IPS DF 6.9 (cell line): ENCODE results near the gene ITFG1.

ENCODE experiments used
- DNase-seq: peaks from one replicate; pipeline ENCODE4 v3.0.0-alpha.2; 2013; ENCODE audit warnings: low read depth, low spot score
- H3K27ac ChIP-seq: one replicate; pipeline ENCODE4 v1.5.1; 2013; ENCODE audit warnings: low read length, control low read depth
- H3K27me3 ChIP-seq: 2 replicates; pipeline ENCODE4 v1.6.1; 2013; ENCODE audit warnings: mild to moderate bottlenecking, low read length; ENCODE audit not compliant: control insufficient read depth, insufficient read depth
- H3K36me3 ChIP-seq: 2 replicates; pipeline ENCODE4 v1.6.1; 2013; ENCODE audit warnings: low read length; ENCODE audit not compliant: control insufficient read depth, insufficient read depth
- H3K4me1 ChIP-seq: 2 replicates; pipeline ENCODE4 v1.6.1; 2013; ENCODE audit warnings: low read length; ENCODE audit not compliant: control insufficient read depth, insufficient read depth
- H3K4me3 ChIP-seq: 2 replicates; pipeline ENCODE4 v1.5.1; 2013; ENCODE audit warnings: mild to moderate bottlenecking, low read length
- H3K9me3 ChIP-seq: 2 replicates; pipeline ENCODE4 v1.6.1; 2013; ENCODE audit warnings: low read length, inconsistent platforms; ENCODE audit not compliant: control insufficient read depth, insufficient read depth
- WGBS: extraction: QIAGEN DNeasy Blood & Tissue Kit; methylation state at CpG from one replicate; pipeline ENCODE4 v1.1.7; 2013; ENCODE audit warnings: mixed read lengths, missing lambda C conversion rate; ENCODE audit not compliant: insufficient read length, insufficient coverage; 5-methylcytosine and 5-hydroxymethylcytosine counted together

Gene ITFG1

GRCh38 chr16:47309581-47310312 is 151.1 kb downstream of the ITFG1 start:
- no peak for DNase-seq
- WGBS: no CpG with 5 or more reads among the region's 4 CpGs
- no peaks in the 10 kb centered on the region for H3K27me3 ChIP-seq
- H3K9me3 ChIP-seq: no peaks in the 10 kb centered on the region
- 0 out of 2 replicates have a peak, but pooled peaks cover 1% of the 10 kb centered on the region for H3K4me1 ChIP-seq
- no peaks in the 10 kb centered on the region for H3K36me3 ChIP-seq
- no peak overlapping the region for H3K4me3 ChIP-seq
- H3K27ac ChIP-seq: no peak overlapping the region

- Histone ChIP-seq H3K9me3 (no peaks in the 10 kb centered on the region), H3K27ac (no peak overlapping the region)
- WGBS: no CpG with 5 or more reads among the region's 3 CpGs
These were observed 152.3 kb downstream of the ITFG1 start for GRCh38 chr16:47308601-47309000.

DNA sequence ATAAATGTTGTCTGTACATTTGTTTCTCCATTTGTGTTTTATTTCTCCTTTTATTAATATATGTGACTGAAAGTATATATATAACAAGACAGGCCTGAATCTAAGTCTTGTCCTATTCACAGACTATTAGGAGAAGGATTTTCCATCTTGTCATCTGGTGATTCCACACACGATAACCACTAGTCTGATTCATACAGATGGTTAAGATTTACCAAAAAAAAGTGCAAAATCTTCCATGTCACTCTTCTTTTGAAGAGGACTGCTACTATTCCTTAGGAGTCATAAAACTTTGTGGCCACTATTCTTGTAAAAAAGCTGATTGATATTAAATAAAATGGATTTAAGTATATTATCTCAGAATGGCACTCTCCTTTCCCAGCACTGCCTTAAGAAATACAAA is 156.3 kb downstream of the ITFG1 start:
- Histone ChIP-seq H3K27me3 (no peaks in the 10 kb centered on the region), H3K4me3 (no peak overlapping the region), H3K27ac (no peak overlapping the region), H3K9me3 (no peaks in the 10 kb centered on the region), H3K36me3 (no peaks in the 10 kb centered on the region), H3K4me1 (no peaks in the 10 kb centered on the region)
- WGBS: no CpG with 5 or more reads among the region's 1 CpG
- DNase-seq: no peak

More at GRCh38 chr16:47308601-47309000, 152.3 kb downstream of the ITFG1 start:
- Histone ChIP-seq H3K4me1 (0 out of 2 replicates have a peak, but pooled peaks cover 1% of the 10 kb centered on the region), H3K4me3 (no peak overlapping the region), H3K36me3 (no peaks in the 10 kb centered on the region), H3K27me3 (no peaks in the 10 kb centered on the region)
- no peak for DNase-seq

GRCh38 chr16:47299587-47299986 is 161.3 kb downstream of the ITFG1 start:
- Histone ChIP-seq H3K36me3 (no peaks in the 10 kb centered on the region), H3K27me3 (no peaks in the 10 kb centered on the region), H3K9me3 (no peaks in the 10 kb centered on the region), H3K27ac (no peak overlapping the region), H3K4me3 (no peak overlapping the region), H3K4me1 (no peaks in the 10 kb centered on the region)
- no peak for DNase-seq
- no CpG with 5 or more reads among the region's 6 CpGs for WGBS

DNA sequence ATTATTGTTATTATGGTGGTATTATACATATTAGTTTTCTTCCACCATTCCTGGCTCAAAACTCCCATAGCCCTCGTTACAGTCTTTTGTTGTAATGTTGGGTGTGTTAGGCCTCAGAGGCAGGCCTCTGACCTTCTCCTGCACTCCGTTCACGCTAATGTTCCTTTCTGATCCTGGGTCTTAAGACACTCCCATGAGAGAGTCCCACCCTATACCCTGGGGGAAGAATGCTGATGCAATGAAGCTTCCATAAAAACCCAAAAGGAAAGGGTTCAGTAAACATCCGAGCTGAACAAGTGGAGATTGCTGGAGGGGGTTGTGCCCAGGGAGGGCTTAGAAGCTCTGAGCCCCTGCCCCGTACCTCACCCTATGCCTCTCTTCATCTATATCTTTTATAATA is 175.9 kb downstream of the ITFG1 start:
- Histone ChIP-seq H3K36me3 (no peaks in the 10 kb centered on the region), H3K27me3 (no peaks in the 10 kb centered on the region), H3K4me3 (no peak overlapping the region), H3K9me3 (no peaks in the 10 kb centered on the region), H3K27ac (no peak overlapping the region), H3K4me1 (no peaks in the 10 kb centered on the region)
- no peak for DNase-seq
- WGBS: no CpG with 5 or more reads among the region's 5 CpGs

GRCh38 chr16:47278306-47278970 is 182.4 kb downstream of the ITFG1 start:
- H3K36me3 ChIP-seq: no peaks in the 10 kb centered on the region
- WGBS: no CpG with 5 or more reads among the region's 5 CpGs
- H3K27me3 ChIP-seq: no peaks in the 10 kb centered on the region
- no peaks in the 10 kb centered on the region for H3K9me3 ChIP-seq
- no peak for DNase-seq
- no peak overlapping the region for H3K4me3 ChIP-seq
- H3K4me1 ChIP-seq: no peaks in the 10 kb centered on the region
- H3K27ac ChIP-seq: no peak overlapping the region

- Histone ChIP-seq H3K4me3 (no peak overlapping the region), H3K9me3 (no peaks in the 10 kb centered on the region), H3K27ac (no peak overlapping the region), H3K27me3 (no peaks in the 10 kb centered on the region), H3K4me1 (no peaks in the 10 kb centered on the region), H3K36me3 (no peaks in the 10 kb centered on the region)
- DNase-seq: no peak
- no CpG with 5 or more reads among the region's 1 CpG for WGBS
These were observed 184.3 kb downstream of the ITFG1 start for GRCh38 chr16:47276522-47276921.

- H3K9me3 ChIP-seq: no peaks in the 10 kb centered on the region
- no peaks in the 10 kb centered on the region for H3K4me1 ChIP-seq
- H3K27me3 ChIP-seq: no peaks in the 10 kb centered on the region
- WGBS: no CpG with 5 or more reads among the region's 2 CpGs
- H3K36me3 ChIP-seq: no peaks in the 10 kb centered on the region
- DNase-seq: no peak
- H3K4me3 ChIP-seq: no peak overlapping the region
- H3K27ac ChIP-seq: no peak overlapping the region
These were observed 197.9 kb downstream of the ITFG1 start for GRCh38 chr16:47262938-47263337.

GRCh38 chr16:47260503-47260902 is 200.4 kb downstream of the ITFG1 start:
- no peak for DNase-seq
- Histone ChIP-seq H3K36me3 (no peaks in the 10 kb centered on the region), H3K9me3 (no peaks in the 10 kb centered on the region), H3K27ac (no peak overlapping the region), H3K4me3 (no peak overlapping the region), H3K27me3 (no peaks in the 10 kb centered on the region), H3K4me1 (no peaks in the 10 kb centered on the region)
- no CpG with 5 or more reads among the region's 11 CpGs for WGBS

- H3K36me3 ChIP-seq: no peaks in the 10 kb centered on the region
- H3K9me3 ChIP-seq: no peaks in the 10 kb centered on the region
- no CpG with 5 or more reads among the region's 2 CpGs for WGBS
- no peaks in the 10 kb centered on the region for H3K4me1 ChIP-seq
- peak; percentile 9 for DNase-seq
- no peak overlapping the region for H3K4me3 ChIP-seq
- no peak overlapping the region for H3K27ac ChIP-seq
- no peaks in the 10 kb centered on the region for H3K27me3 ChIP-seq
These were observed 201.9 kb downstream of the ITFG1 start for GRCh38 chr16:47258874-47259461.
